Liver (tissue), 9 donors: ENCODE results near the gene LAMC3. TPM values are rescaled to one million over a fixed set of nuclear protein-coding genes. Genes with fewer than 3 reads are reported as not detected.

Experiments used
- DNase-seq: peaks from one replicate; pipeline ENCODE4 v3.0.0-alpha.2; 2017; ENCODE audit warnings: low spot score
- H3K27ac ChIP-seq, 2 donors: one replicate each; pipeline ENCODE4 v1.7.0; 2013; ENCODE audit warnings: inconsistent platforms in 2 of 2, low read length in 2 of 2, control low read depth in 1 of 2, low read depth in 1 of 2, mild to moderate bottlenecking in 1 of 2
- H3K27me3 ChIP-seq, 4 donors: one replicate each; pipeline versions ENCODE4 v1.6.1 to v1.7.0; 2013; ENCODE audit warnings: low read length in 3 of 4, inconsistent platforms in 1 of 4, mild to moderate bottlenecking in 1 of 4, moderate library complexity in 1 of 4; ENCODE audit not compliant: control insufficient read depth in 4 of 4, insufficient read depth in 4 of 4
- H3K36me3 ChIP-seq, 4 donors: one replicate each; pipeline versions ENCODE4 v1.6.1 to v1.7.0; 2013; ENCODE audit warnings: low read length in 3 of 4, mild to moderate bottlenecking in 3 of 4, low read depth in 1 of 4, moderate library complexity in 1 of 4; ENCODE audit not compliant: control insufficient read depth in 4 of 4, insufficient read depth in 3 of 4
- H3K4me1 ChIP-seq, 4 donors: one replicate each; pipeline versions ENCODE4 v1.6.1 to v1.7.0; 2013; ENCODE audit warnings: low read length in 3 of 4, mild to moderate bottlenecking in 3 of 4, moderate library complexity in 1 of 4; ENCODE audit not compliant: control insufficient read depth in 4 of 4, insufficient read depth in 4 of 4
- H3K4me3 ChIP-seq, 3 donors: one replicate each; pipeline versions ENCODE4 v1.6.1 to v1.7.0; 2013; ENCODE audit warnings: low read length in 3 of 3, control low read depth in 1 of 3, low read depth in 1 of 3, mild to moderate bottlenecking in 1 of 3
- H3K9ac ChIP-seq, 2 donors: one replicate each; pipeline ENCODE4 v1.7.0; 2013; ENCODE audit warnings: low read length in 2 of 2, mild to moderate bottlenecking in 2 of 2, moderate library complexity in 2 of 2, control low read depth in 1 of 2, low read depth in 1 of 2
- H3K9me3 ChIP-seq, 4 donors: one replicate each; pipeline versions ENCODE4 v1.6.1 to v1.7.0; 2013; ENCODE audit warnings: low read length in 3 of 4; ENCODE audit not compliant: control insufficient read depth in 4 of 4
- EGR1 ChIP-seq, 2 donors: IDR thresholded peaks; 2 replicates each; pipeline ENCODE4 v1.6.1; 2016 to 2018; ENCODE audit warnings: antibody characterized with exemption in 2 of 2, low read depth in 2 of 2
- FOXA1 ChIP-seq: IDR thresholded peaks from 2 replicates; pipeline ENCODE4 v1.6.1; 2016; ENCODE audit warnings: antibody characterized with exemption
- FOXA2 ChIP-seq: IDR thresholded peaks from 2 replicates; pipeline ENCODE4 v1.6.1; 2016; ENCODE audit warnings: antibody characterized with exemption
- GABPA ChIP-seq, 2 donors: IDR thresholded peaks in 1 of 2; conservative IDR thresholded peaks in 1 of 2; 2 replicates each; pipeline ENCODE4 v1.6.1; 2016; ENCODE audit warnings: antibody characterized with exemption in 2 of 2, mild to moderate bottlenecking in 1 of 2, moderate library complexity in 1 of 2
- HNF4A ChIP-seq, 2 donors: conservative IDR thresholded peaks; 2 replicates each; pipeline ENCODE4 v1.6.1; 2016; ENCODE audit warnings: antibody characterized with exemption in 2 of 2, mild to moderate bottlenecking in 2 of 2
- HNF4G ChIP-seq: IDR thresholded peaks from 2 replicates; pipeline ENCODE4 v1.6.1; 2016; ENCODE audit warnings: antibody characterized with exemption
- RAD21 ChIP-seq, 2 donors: IDR thresholded peaks; 2 replicates each; pipeline ENCODE4 v1.6.1; 2016; ENCODE audit warnings: antibody characterized with exemption in 2 of 2, mild to moderate bottlenecking in 2 of 2
- RXRA ChIP-seq, 2 donors: IDR thresholded peaks; 2 replicates each; pipeline ENCODE4 v1.6.1; 2017 to 2018; ENCODE audit warnings: antibody characterized with exemption in 2 of 2, mild to moderate bottlenecking in 1 of 2
- SP1 ChIP-seq: IDR thresholded peaks from 2 replicates; pipeline ENCODE4 v1.6.1; 2018; ENCODE audit warnings: antibody characterized with exemption, mild to moderate bottlenecking
- TAF1 ChIP-seq: conservative IDR thresholded peaks from 2 replicates; pipeline ENCODE4 v1.6.1; 2016; ENCODE audit warnings: antibody characterized with exemption, mild to moderate bottlenecking
- YY1 ChIP-seq: IDR thresholded peaks from 2 replicates; pipeline ENCODE4 v1.6.1; 2016; ENCODE audit warnings: antibody characterized with exemption, mild to moderate bottlenecking
- ZBTB33 ChIP-seq: IDR thresholded peaks from 2 replicates; pipeline ENCODE4 v1.6.1; 2016; ENCODE audit warnings: antibody characterized with exemption
- WGBS: extraction: QIAGEN DNeasy Blood & Tissue Kit; methylation state at CpG from one replicate; pipeline ENCODE4 v1.1.7; 2013; 5-methylcytosine and 5-hydroxymethylcytosine counted together
- polyA plus RNA-seq, 2 donors: library from polyadenylated mRNA; stranded (reverse) in 1 of 2; unstranded in 1 of 2; fragments of 200-250 nt in 1 of 2; fragments of >200 nt in 1 of 2; fragmentation: Nextera tagmentation in 1 of 2; extraction: Ambion mirVana in 1 of 2; gene quantifications; one replicate each; pipeline versions ENCODE4 v1.2.1 to v1.2.3, GENCODE V29; 2013 to 2015
- total RNA-seq, 2 donors: library from RNA; depleted of rRNA; stranded (reverse); fragments of >200 nt; gene quantifications; one replicate each; pipeline ENCODE4 v1.2.3, GENCODE V29; 2014
- TF ChIP-seq, protein P1 (sequence below): IDR thresholded peaks from 2 replicates; pipeline ENCODE4 v1.6.1; 2016; ENCODE audit warnings: antibody characterized with exemption
- TF ChIP-seq, protein P2 (sequence below): fragments of 150-350 bp; IDR thresholded peaks from 2 replicates; pipeline ENCODE4 v1.5.1; 2017; ENCODE audit warnings: improper control_type of control experiment, low read depth, low read length; ENCODE audit not compliant: missing input control
- TF ChIP-seq, protein P3 (sequence below): IDR thresholded peaks from 2 replicates; pipeline ENCODE4 v1.6.1; 2016; ENCODE audit warnings: antibody characterized with exemption, mild to moderate bottlenecking
- TF ChIP-seq, protein P4 (sequence below): IDR thresholded peaks from 2 replicates; pipeline ENCODE4 v1.6.1; 2016; ENCODE audit warnings: antibody characterized with exemption
- donor health status: healthy.
- donor health status: healthy.
- donor health status: healthy.
- donor health status: healthy.
- donor health status: healthy.

The LAMC3 gene
- total and polyA plus RNA-seq, 4 donors, result 1.4 to 5.9 (median 2.9) TPM

GRCh38 chr9:131078427-131079366 lies 69.7 kb downstream of the LAMC3 start:
- no peaks in the 10 kb centered on the region for H3K4me1 ChIP-seq
- no peaks in the 10 kb centered on the region for H3K27me3 ChIP-seq
- H3K4me3 ChIP-seq, result no peak overlapping the region
- WGBS, result 81% methylated on average over 17 of the region's 17 CpGs
- no peak for DNase-seq
- no peaks in the 10 kb centered on the region for H3K36me3 ChIP-seq
- no peak overlapping the region for H3K9ac ChIP-seq
- no peaks in the 10 kb centered on the region for H3K9me3 ChIP-seq
- TF ChIP-seq HNF4G (no peak), EGR1 (IDR thresholded peaks at IDR 0.05; ENCODE audit: low read depth in 2 of 2) (no peak), FOXA2 (no peak), RAD21 (IDR thresholded peaks at IDR 0.05) (no peak), RXRA (IDR thresholded peaks at IDR 0.05) (no peak), YY1 (no peak), SP1 (no peak), TAF1 (no peak), FOXA1 (no peak)
- TF ChIP-seq, protein P1, sequence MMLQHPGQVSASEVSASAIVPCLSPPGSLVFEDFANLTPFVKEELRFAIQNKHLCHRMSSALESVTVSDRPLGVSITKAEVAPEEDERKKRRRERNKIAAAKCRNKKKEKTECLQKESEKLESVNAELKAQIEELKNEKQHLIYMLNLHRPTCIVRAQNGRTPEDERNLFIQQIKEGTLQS, result no peak
- TF ChIP-seq, protein P2, sequence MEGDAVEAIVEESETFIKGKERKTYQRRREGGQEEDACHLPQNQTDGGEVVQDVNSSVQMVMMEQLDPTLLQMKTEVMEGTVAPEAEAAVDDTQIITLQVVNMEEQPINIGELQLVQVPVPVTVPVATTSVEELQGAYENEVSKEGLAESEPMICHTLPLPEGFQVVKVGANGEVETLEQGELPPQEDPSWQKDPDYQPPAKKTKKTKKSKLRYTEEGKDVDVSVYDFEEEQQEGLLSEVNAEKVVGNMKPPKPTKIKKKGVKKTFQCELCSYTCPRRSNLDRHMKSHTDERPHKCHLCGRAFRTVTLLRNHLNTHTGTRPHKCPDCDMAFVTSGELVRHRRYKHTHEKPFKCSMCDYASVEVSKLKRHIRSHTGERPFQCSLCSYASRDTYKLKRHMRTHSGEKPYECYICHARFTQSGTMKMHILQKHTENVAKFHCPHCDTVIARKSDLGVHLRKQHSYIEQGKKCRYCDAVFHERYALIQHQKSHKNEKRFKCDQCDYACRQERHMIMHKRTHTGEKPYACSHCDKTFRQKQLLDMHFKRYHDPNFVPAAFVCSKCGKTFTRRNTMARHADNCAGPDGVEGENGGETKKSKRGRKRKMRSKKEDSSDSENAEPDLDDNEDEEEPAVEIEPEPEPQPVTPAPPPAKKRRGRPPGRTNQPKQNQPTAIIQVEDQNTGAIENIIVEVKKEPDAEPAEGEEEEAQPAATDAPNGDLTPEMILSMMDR, result no peak
- TF ChIP-seq, protein P3, sequence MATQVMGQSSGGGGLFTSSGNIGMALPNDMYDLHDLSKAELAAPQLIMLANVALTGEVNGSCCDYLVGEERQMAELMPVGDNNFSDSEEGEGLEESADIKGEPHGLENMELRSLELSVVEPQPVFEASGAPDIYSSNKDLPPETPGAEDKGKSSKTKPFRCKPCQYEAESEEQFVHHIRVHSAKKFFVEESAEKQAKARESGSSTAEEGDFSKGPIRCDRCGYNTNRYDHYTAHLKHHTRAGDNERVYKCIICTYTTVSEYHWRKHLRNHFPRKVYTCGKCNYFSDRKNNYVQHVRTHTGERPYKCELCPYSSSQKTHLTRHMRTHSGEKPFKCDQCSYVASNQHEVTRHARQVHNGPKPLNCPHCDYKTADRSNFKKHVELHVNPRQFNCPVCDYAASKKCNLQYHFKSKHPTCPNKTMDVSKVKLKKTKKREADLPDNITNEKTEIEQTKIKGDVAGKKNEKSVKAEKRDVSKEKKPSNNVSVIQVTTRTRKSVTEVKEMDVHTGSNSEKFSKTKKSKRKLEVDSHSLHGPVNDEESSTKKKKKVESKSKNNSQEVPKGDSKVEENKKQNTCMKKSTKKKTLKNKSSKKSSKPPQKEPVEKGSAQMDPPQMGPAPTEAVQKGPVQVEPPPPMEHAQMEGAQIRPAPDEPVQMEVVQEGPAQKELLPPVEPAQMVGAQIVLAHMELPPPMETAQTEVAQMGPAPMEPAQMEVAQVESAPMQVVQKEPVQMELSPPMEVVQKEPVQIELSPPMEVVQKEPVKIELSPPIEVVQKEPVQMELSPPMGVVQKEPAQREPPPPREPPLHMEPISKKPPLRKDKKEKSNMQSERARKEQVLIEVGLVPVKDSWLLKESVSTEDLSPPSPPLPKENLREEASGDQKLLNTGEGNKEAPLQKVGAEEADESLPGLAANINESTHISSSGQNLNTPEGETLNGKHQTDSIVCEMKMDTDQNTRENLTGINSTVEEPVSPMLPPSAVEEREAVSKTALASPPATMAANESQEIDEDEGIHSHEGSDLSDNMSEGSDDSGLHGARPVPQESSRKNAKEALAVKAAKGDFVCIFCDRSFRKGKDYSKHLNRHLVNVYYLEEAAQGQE, result no peak
- TF ChIP-seq, protein P4, sequence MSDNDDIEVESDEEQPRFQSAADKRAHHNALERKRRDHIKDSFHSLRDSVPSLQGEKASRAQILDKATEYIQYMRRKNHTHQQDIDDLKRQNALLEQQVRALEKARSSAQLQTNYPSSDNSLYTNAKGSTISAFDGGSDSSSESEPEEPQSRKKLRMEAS, result no peak
- no peak overlapping the region for H3K27ac ChIP-seq

DNA sequence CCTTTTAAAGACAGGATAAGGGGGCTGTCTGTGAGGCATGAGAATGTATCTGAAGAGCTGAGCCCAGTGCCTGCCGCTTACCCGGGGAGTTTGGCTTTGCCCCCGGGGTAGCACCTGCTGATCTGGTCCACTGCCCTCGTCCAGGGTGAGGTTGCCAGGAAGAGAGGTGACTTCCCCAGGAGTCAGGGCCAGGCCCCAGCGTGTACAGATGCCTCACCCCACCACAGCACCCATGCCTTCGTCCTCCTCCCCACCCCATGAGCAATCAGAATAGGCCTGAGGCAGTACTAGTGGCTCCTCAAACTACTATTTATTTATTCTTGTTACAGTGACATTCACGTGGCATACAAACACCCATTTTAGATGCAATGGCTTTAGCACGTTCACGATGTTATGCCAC lies 71.6 kb downstream of the LAMC3 start:
- no peak for DNase-seq
- no peak for TF ChIP-seq FOXA1
- TF ChIP-seq, protein P4, result no peak
- TF ChIP-seq, protein P1, result no peak
- no peak for TF ChIP-seq HNF4A (conservative IDR thresholded peaks at IDR 0.05)
- no peak for TF ChIP-seq TAF1
- no peak for TF ChIP-seq SP1
- no peak for TF ChIP-seq RAD21 (IDR thresholded peaks at IDR 0.05)
- no peak for TF ChIP-seq ZBTB33
- no peak for TF ChIP-seq HNF4G
- no peak for TF ChIP-seq RXRA (IDR thresholded peaks at IDR 0.05)
- TF ChIP-seq GABPA (IDR thresholded peaks at IDR 0.05 in 1 of 2, conservative IDR thresholded peaks at IDR 0.05 in 1 of 2), result no peak
- Histone ChIP-seq H3K27ac (no peak overlapping the region), H3K27me3 (no peaks in the 10 kb centered on the region), H3K36me3 (no peaks in the 10 kb centered on the region), H3K9me3 (no peaks in the 10 kb centered on the region), H3K4me1 (no peaks in the 10 kb centered on the region), H3K9ac (no peak overlapping the region), H3K4me3 (no peak overlapping the region)
- WGBS, result 70% methylated on average over 9 of the region's 9 CpGs
